K562 (cell line): ENCODE measurements around the gene HELZ. TPM values are rescaled to one million over a fixed set of nuclear protein-coding genes. Genes with fewer than 3 reads are reported as not detected.

ENCODE experiments used
- ATAC-seq: fragments of 200-7000 bp; cut with Tn5 transposase; 3 replicates; pipeline ENCODE4 v1.9.1; 2020; ENCODE audit warnings: moderate library complexity
- BruUV-seq: library from RNA; stranded (reverse); fragments of 400-500 nt; replicated peaks from 2 replicates; lab custom pipeline; 2021; lab: Mats Ljungman, UMichigan
- CTCF ChIA-PET: fragments of 300-600 bp; formaldehyde crosslinking; extraction: SDS; loops from one replicate; lab custom pipeline; 2021; ENCODE audit warnings: low intra/inter-chr PET ratio; lab: Yijun Ruan, JAX
- POLR2A ChIA-PET: fragments of 300-600, 350-650 bp; sonication (Branson Sonifier 250); formaldehyde crosslinking; extraction: SDS; loops from one replicate; lab custom pipeline; 2021; ENCODE audit warnings: antibody characterized with exemption, inconsistent platforms; lab: Yijun Ruan, JAX
- DNase-seq, 4 experiments: peaks; one replicate each; pipeline versions ENCODE4 v3.0.0 to v3.0.0-alpha.2; 2011 to 2018; ENCODE audit warnings: low spot score in 3 of 4, mixed read lengths in 3 of 4; ENCODE audit errors: extremely low read depth in 1 of 4
- FAIRE-seq: peaks from 2 replicates; lab custom pipeline; 2011; peaks lifted over from hg19 to GRCh38; lab: Jason Lieb, UNC
- H2AFZ ChIP-seq: 2 replicates; pipeline ENCODE4 v1.6.0; 2011; ENCODE audit warnings: low read depth, low read length, control low read depth, inconsistent platforms
- H3K27ac ChIP-seq: fragments of 200-600 bp; 3 replicates; pipeline ENCODE4 v1.8.0; 2011; ENCODE audit warnings: low read depth, mild to moderate bottlenecking, control low read depth, inconsistent platforms, low read length, moderate library complexity, mixed read lengths; ENCODE audit errors: extremely low read depth
- H3K27me3 ChIP-seq, 2 experiments: fragments of 300-600 bp in 1 of 2; 2 replicates in 1 of 2; 3 replicates in 1 of 2; pipeline versions ENCODE4 v1.6.0 to v1.8.0; 2011; ENCODE audit warnings: inconsistent platforms in 2 of 2, low read length in 2 of 2, mild to moderate bottlenecking in 1 of 2, mixed read lengths in 1 of 2, moderate library complexity in 1 of 2; ENCODE audit not compliant: control insufficient read depth in 2 of 2, insufficient read depth in 2 of 2
- H3K36me3 ChIP-seq: fragments of 300-600 bp; 3 replicates; pipeline ENCODE4 v1.8.0; 2011; ENCODE audit warnings: mild to moderate bottlenecking, low read length, inconsistent platforms; ENCODE audit not compliant: control insufficient read depth, insufficient read depth
- H3K4me1 ChIP-seq, 2 experiments: fragments of 200-600 bp in 1 of 2; replicated peaks in 1 of 2; 2 replicates in 1 of 2; 3 replicates in 1 of 2; pipeline versions ENCODE4 v1.5.1 to v1.8.0; 2011; ENCODE audit warnings: inconsistent platforms in 2 of 2, low read length in 2 of 2, mild to moderate bottlenecking in 1 of 2, mixed read lengths in 1 of 2, moderate library complexity in 1 of 2; ENCODE audit not compliant: control insufficient read depth in 2 of 2, insufficient read depth in 2 of 2
- H3K4me2 ChIP-seq: 2 replicates; pipeline ENCODE4 v1.6.1; 2011; ENCODE audit warnings: low read length, control low read depth, inconsistent platforms, mixed read lengths; ENCODE audit not compliant: insufficient read depth
- H3K4me3 ChIP-seq: fragments of 200-600 bp; sonication (generic), shearing (Covaris generic); 2 replicates; pipeline ENCODE4 v1.5.1; 2016; ENCODE audit warnings: control low read depth, inconsistent platforms
- H3K79me2 ChIP-seq: fragments of 200-600 bp; 3 replicates; pipeline ENCODE4 v1.8.0; 2011; ENCODE audit warnings: low read length, inconsistent platforms; ENCODE audit not compliant: control insufficient read depth, insufficient read depth
- H3K9ac ChIP-seq, 2 experiments: 2 replicates each; pipeline versions ENCODE4 v1.6.0 to v1.6.1; 2011; ENCODE audit warnings: low read depth in 2 of 2, low read length in 2 of 2, control low read depth in 1 of 2, inconsistent platforms in 1 of 2, mild to moderate bottlenecking in 1 of 2, mixed read lengths in 1 of 2; ENCODE audit not compliant: insufficient read depth in 1 of 2
- H3K9me1 ChIP-seq: one replicate; pipeline ENCODE4 v1.6.0; 2011; ENCODE audit warnings: inconsistent platforms, mild to moderate bottlenecking, low read length, moderate library complexity; ENCODE audit not compliant: control insufficient read depth, insufficient read depth
- H3K9me3 ChIP-seq: replicated peaks from 2 replicates; pipeline ENCODE4 v1.5.1; 2011; ENCODE audit warnings: low read depth, low read length, inconsistent platforms; ENCODE audit not compliant: control insufficient read depth, insufficient read depth
- H4K20me1 ChIP-seq: replicated peaks from 2 replicates; pipeline ENCODE4 v1.6.1; 2011; ENCODE audit warnings: low read length, inconsistent platforms, mixed read lengths; ENCODE audit not compliant: control insufficient read depth, insufficient read depth
- CAMTA2 ChIP-seq: fragments of 250-450 bp; sonication (Bioruptor Pico); conservative IDR thresholded peaks from 2 replicates; pipeline ENCODE4 v1.5.1; 2022
- MIER1 ChIP-seq: fragments of 450-650 bp; IDR thresholded peaks from 2 replicates; pipeline ENCODE4 v1.6.1; 2016; ENCODE audit warnings: antibody characterized with exemption, mild to moderate bottlenecking, low read depth
- NELFE ChIP-seq: IDR thresholded peaks from 2 replicates; pipeline ENCODE4 v1.6.1; 2011; ENCODE audit warnings: mild to moderate bottlenecking; ENCODE audit not compliant: insufficient read depth, insufficient read length
- SMAD4 ChIP-seq: fragments of 250-450 bp; sonication (Bioruptor Pico); conservative IDR thresholded peaks from 2 replicates; pipeline ENCODE4 v1.8.0; 2021; ENCODE audit warnings: inconsistent platforms, mild to moderate bottlenecking, moderate library complexity
- SMARCC2 ChIP-seq: fragments of 450-650 bp; IDR thresholded peaks from 2 replicates; pipeline ENCODE4 v1.6.1; 2017; ENCODE audit warnings: antibody characterized with exemption, moderate library complexity, mild to moderate bottlenecking, low read depth
- SREBF2 ChIP-seq: sonication (generic); formaldehyde crosslinking; IDR thresholded peaks from 2 replicates; pipeline ENCODE4 v1.4.0; 2020; ENCODE audit warnings: mild to moderate bottlenecking, missing genetic modification reagents
- TARDBP ChIP-seq: fragments of 450-650 bp; IDR thresholded peaks from 2 replicates; pipeline ENCODE4 v1.6.1; 2016
- WGBS: fragments of 100-300 bp; shearing (Covaris generic); methylation state at CpG from one replicate; pipeline ENCODE4 v1.1.6; 2016; ENCODE audit warnings: low coverage, mixed read lengths; ENCODE audit not compliant: insufficient coverage; ENCODE audit errors: missing lambda C conversion rate; 5-methylcytosine and 5-hydroxymethylcytosine counted together
- in situ Hi-C: fragments of 300-500 bp; cut with MboI; formaldehyde crosslinking; loops from 4 replicates; pipeline ENCODE4 v1.15.0; 2018; ENCODE audit warnings: inconsistent platforms, mixed read lengths
- intact Hi-C: fragments of 100-400 bp; cut with micrococcal nuclease; formaldehyde crosslinking; loops from 2 replicates; pipeline ENCODE4 v1.14.2; 2022
- polyA plus RNA-seq, 8 experiments: library from polyadenylated mRNA; depleted of rRNA in 4 of 8; stranded (reverse) in 5 of 8; unstranded in 3 of 8; fragments of >200 nt; fragmentation: Nextera tagmentation in 2 of 8; fragmentation: Illumina TruSeq in 1 of 8; extraction: Ambion mirVana in 2 of 8; extraction: Trizol in 1 of 8; gene quantifications; 2 replicates each; pipeline versions ENCODE4 v1.2.1 to v1.2.3, GENCODE V29; 2011 to 2014; ENCODE audit warnings: inconsistent platforms in 1 of 8, missing spikeins in 1 of 8
- total RNA-seq, 7 experiments: library from RNA; depleted of rRNA in 6 of 7; stranded (reverse); fragments of >200 nt in 6 of 7; fragmentation: Illumina TruSeq in 2 of 7; extraction: Trizol in 2 of 7; gene quantifications; 2 replicates each; pipeline versions ENCODE4 v1.2.1 to v1.2.3, GENCODE V29; 2011 to 2021; ENCODE audit warnings: low replicate concordance in 1 of 7
- TF ChIP-seq, protein P1 (sequence below): sonication (generic); formaldehyde crosslinking; IDR thresholded peaks from 2 replicates; pipeline ENCODE4 v1.8.0; 2022; ENCODE audit warnings: missing genetic modification reagents, mild to moderate bottlenecking, borderline replicate concordance

Gene HELZ
- total and polyA plus RNA-seq, 9 of the 15 experiments (the other 6 are each of a cell fraction or from before 2014, with no cell fraction given) = 5.2 to 39.8 (median 17.3) TPM

DNA sequence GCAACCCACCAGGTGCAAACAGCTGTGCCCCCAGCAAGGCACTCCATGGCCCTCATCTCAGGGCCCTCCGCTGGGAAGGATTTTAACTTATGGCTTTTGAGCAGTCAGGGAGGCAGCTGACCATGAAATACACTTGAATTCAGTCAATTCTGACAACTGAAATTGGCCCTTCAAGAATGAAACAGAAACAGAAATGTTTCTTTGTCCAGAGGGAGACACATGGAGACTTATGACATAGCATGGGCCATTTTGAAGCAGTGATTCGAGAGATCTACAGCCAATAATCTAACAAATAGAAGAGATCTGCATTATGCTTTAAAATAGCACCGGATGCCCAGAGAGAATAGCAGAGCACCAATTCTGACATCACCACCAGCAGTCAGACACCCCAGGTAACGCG, 193.2 kb downstream of the HELZ start (continued):
- TF ChIP-seq CAMTA2 (CRISPR knock-in tag) (no peak), SMAD4 (CRISPR knock-in tag) (no peak), TARDBP (no peak), MIER1 (no peak), SMARCC2 (no peak), NELFE (no peak)
- TF ChIP-seq, protein P1, sequence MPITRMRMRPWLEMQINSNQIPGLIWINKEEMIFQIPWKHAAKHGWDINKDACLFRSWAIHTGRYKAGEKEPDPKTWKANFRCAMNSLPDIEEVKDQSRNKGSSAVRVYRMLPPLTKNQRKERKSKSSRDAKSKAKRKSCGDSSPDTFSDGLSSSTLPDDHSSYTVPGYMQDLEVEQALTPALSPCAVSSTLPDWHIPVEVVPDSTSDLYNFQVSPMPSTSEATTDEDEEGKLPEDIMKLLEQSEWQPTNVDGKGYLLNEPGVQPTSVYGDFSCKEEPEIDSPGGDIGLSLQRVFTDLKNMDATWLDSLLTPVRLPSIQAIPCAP = no peak
- TF ChIP-seq, all 486 proteins: peak for 0

- in situ Hi-C loops = no loop called here
- WGBS = 4% methylated on average over 4 of the region's 4 CpGs
- no peak for DNase-seq
- intact Hi-C loops = no loop called here
- H3K36me3 ChIP-seq = no peaks in the 10 kb centered on the region; the same call in 2 of the 3 replicates
- no peak overlapping the region for H3K27ac ChIP-seq
- no peak for FAIRE-seq
- no peaks in the 10 kb centered on the region; the same call in 1 of the 2 replicates for H3K9me3 ChIP-seq
- H3K9ac ChIP-seq = no peak overlapping the region
- ATAC-seq = no peak
- TF ChIP-seq SREBF2 = no peak
- no peaks in the 10 kb centered on the region for H3K79me2 ChIP-seq
- H3K4me2 ChIP-seq = no peak overlapping the region
- no TSS peak for BruUV-seq
- H3K27me3 ChIP-seq = peaks cover 19 to 44% of the 10 kb centered on the region in 2 experiments
- H3K9me1 ChIP-seq = no peaks in the 10 kb centered on the region
- ChIA-PET POLR2A (no interaction called here), CTCF (no interaction called here)
- peaks cover 0 to 5% of the 10 kb centered on the region in 2 experiments; a peak in 1 of 5 replicates for H3K4me1 ChIP-seq
- no peaks in the 10 kb centered on the region for H4K20me1 ChIP-seq
- no peak overlapping the region for H2AFZ ChIP-seq
- H3K4me3 ChIP-seq = no peak overlapping the region
Measured at GRCh38 chr17:67051155-67051538, 193.8 kb downstream of the HELZ start.
